Raji (cell line): Measurements from ENCODE around the gene TMPRSS11E.

ENCODE experiments used
- POLR2A ChIP-seq: IDR thresholded peaks from 2 replicates; pipeline ENCODE4 v1.6.1; 2011; ENCODE audit warnings: low read depth, low read length, control low read depth; ENCODE audit not compliant: insufficient read depth

TMPRSS11E gene

DNA sequence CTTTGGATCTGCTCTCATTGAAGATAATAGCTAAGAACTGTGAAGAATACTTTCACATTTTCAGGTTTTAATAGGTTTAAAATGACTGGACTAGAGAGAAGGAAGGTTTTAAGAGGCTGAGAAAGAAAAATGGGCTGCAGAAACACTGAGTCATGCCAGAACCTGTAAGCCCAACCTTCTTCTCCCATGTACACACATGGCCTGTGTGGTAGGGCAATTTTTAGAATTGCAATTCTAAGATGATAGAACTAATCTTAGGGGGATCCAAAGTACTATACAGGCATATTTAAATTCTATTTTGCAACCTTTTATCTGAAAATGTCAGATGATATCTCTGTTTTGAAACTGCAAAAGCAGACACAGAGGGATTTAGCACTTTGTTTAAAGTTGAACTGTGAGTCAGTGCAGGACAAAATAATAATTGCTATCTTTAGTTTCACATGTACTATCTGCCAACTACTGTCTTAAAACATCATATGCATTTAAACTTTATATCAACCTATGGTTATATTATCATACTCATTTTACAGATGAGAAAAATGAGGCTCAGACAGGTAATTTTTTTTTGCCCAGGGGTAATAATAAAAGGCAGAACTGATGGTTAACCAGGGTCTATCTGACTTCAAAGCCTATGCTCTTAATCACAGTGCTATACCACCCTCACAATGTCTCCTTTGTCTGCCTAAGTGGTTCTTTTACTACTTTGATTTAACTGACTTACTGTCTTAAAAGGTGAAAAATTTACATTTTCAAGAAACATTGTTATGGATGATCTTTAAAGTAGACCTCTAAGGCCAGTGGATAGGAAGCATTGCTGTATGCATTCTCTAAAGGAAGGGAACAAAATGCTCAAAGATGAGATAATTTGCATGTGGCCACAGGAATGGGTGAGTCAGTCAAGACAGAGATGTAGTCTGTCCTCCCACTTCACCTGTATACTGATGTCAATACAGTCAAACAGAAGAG is 4.3 kb downstream of the TMPRSS11E start:
- TF ChIP-seq POLR2A: no peak

- TF ChIP-seq POLR2A: no peak
These were observed 12.8 kb downstream of the TMPRSS11E start for GRCh38 chr4:68460085-68460484.

DNA sequence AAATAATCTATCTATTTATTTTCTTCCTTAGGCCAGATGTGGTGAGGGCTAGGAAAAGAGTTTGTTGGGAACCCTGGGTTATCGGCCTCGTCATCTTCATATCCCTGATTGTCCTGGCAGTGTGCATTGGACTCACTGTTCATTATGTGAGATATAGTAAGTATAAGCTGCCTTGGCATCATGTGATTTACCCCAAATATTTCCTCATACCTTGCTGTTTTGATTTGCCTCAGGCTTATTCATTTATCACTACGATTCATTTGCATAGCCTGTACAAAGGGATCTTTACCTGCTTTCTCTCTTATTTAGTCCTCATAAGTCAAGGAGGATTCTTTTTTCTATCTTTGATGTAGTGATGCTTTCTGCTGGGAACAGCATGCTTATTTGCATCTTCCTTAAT is 14.5 kb downstream of the TMPRSS11E start:
- no peak for TF ChIP-seq POLR2A

DNA sequence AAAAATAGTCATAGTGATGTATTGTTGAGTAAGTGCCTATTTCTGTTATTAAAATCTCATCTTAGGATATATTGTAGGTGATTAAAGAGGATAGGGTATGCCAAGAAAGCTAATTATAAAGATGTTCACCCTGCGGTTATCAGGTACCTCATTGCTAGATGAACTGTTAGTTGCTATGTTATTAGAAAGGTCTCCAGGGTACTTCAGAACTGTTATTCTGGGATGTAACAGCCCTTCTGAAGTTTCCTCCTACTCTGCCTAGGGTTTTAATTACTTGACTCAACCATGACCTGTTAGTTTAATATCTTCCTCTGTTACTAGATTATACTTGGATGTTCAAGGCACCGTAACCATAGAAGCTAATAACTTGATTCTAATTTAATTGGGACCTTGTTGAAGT is 15.4 kb downstream of the TMPRSS11E start:
- TF ChIP-seq POLR2A: no peak

- TF ChIP-seq POLR2A: no peak
These were observed 16.5 kb downstream of the TMPRSS11E start for GRCh38 chr4:68463796-68464195.

GRCh38 chr4:68465058-68465457 is 17.8 kb downstream of the TMPRSS11E start:
- no peak for TF ChIP-seq POLR2A

DNA sequence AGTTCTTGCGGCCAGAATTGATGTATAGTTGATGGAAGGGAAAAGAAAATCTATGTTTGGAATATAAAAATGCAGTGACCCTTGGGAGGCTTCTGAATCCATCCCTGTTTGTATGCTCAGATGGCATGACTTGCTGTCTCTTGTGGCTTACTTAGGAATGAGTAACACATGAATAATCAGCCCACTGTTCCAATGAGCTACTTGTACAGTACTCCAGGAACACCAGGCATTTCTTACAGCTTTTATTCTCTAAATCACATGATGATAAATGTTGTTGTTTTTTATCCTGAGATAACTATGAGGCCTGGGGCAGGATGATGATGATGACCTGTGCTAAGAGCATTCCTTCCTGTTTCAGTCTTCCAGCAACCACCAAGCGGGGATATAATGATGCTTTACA is 18.9 kb downstream of the TMPRSS11E start:
- TF ChIP-seq POLR2A: no peak

GRCh38 chr4:68466751-68467150 is 19.5 kb downstream of the TMPRSS11E start:
- TF ChIP-seq POLR2A: no peak

- no peak for TF ChIP-seq POLR2A
These were observed 22.2 kb downstream of the TMPRSS11E start for GRCh38 chr4:68469482-68469881.

DNA sequence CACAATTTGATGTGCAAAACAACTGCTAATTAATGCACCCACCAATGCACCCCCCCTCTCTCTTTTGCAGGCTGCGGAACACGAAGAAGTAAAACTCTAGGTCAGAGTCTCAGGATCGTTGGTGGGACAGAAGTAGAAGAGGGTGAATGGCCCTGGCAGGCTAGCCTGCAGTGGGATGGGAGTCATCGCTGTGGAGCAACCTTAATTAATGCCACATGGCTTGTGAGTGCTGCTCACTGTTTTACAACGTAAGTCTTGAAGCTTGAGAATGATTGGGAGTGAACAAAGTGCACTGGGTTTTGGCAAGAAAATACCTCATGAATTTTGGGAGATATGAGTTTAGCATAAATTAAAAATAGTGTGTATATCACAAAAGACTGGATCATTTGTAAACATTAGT is 28.9 kb downstream of the TMPRSS11E start:
- TF ChIP-seq POLR2A: no peak

GRCh38 chr4:68489338-68489737 is 42.1 kb downstream of the TMPRSS11E start:
- TF ChIP-seq POLR2A: no peak

DNA sequence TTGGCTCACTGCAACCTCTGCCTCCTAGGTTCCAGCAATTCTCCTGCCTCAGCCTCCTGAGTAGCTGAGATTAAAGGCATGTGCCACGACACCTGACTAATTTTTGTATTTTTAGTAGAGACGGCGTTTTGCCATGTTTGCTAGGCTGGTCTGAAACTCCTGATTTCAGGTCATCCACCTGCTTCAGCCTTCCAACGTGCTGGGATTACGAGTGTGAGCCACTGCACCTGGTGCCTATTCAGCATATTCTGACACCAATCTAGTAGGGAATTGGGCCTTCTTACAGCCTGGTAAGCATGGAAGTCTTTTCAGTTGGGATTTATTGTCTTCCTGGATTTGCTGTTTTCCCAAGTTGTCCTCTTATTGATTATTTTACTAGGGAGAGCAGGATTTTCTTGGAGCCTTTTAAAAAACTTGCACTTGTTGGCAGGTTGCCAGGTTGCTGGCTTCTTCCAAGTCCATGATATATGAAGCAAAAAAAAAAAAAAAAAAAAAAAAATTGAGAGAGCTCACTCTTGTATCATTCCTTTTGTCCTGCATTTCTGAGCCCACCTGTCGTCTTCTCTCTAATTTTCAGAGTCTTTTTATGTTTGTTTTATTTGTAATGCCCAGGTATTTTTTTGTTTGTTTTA is 43.7 kb downstream of the TMPRSS11E start:
- TF ChIP-seq POLR2A: no peak

DNA sequence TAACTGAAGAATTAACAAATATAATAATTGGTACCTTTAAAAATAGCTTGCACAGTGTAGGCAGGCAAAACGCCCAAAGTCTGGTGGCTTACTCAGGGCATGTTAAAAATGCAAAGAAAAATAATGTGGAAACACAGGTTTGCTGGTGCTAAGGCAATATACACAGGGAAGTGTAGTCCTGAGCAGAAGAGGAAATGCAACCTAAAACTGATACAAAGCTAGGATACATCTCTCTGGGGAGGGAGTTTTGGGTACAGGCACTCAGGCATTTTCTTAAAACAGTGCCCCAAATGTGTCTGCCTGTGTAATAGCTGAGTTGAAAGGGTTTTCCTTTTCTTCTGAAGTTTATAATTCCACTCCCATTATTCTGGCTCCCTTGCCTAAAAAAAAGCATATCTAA is 47.4 kb downstream of the TMPRSS11E start:
- no peak for TF ChIP-seq POLR2A

DNA sequence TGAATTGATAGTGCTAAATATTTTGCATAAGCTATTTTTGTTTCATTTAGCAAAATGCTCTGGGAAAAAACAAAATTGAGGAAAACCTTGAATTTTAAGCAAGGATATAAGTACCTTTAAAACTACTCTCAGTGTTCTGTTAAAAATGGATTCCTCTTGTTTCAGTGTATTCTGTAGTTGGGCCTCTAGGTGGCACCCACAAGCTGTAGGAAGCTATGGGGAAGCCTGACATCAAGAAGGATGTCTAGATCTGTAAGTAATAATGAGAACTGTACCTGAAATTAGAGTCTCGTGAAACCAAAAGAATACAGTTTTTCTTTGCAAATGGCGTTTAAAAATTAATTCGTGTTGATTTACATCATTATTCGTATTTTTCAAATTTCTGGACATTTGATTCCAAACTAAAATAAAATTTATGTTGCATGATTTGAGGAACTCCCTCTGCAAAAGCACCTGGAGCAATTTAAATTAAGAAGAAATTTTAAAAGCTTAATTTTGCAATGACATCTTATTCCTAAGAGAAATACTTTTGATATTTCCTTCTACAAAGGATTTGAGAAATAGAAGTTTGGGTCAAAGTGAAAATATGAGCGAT is 51.2 kb downstream of the TMPRSS11E start:
- TF ChIP-seq POLR2A: no peak

- no peak for TF ChIP-seq POLR2A
These were observed 51.8 kb downstream of the TMPRSS11E start for GRCh38 chr4:68499021-68499420.

- TF ChIP-seq POLR2A: no peak
These were observed 71.6 kb downstream of the TMPRSS11E start for GRCh38 chr4:68518889-68519288.

GRCh38 chr4:68520985-68521384 is 73.7 kb downstream of the TMPRSS11E start:
- TF ChIP-seq POLR2A: no peak

- no peak for TF ChIP-seq POLR2A
These were observed 88.7 kb downstream of the TMPRSS11E start for GRCh38 chr4:68535974-68536373.
